Parathyroid adenoma (tissue), 2 donors: ENCODE results near the gene S100A5.

Source experiments
- H2AFZ ChIP-seq: fragments of 300-600 bp; sonication (generic); one replicate; pipeline ENCODE4 v1.7.0; 2017; ENCODE audit warnings: antibody characterized with exemption, mild to moderate bottlenecking
- H3K27ac ChIP-seq: fragments of 300-600 bp; sonication (generic); one replicate; pipeline ENCODE4 v1.7.0; 2017
- H3K27me3 ChIP-seq: fragments of 300-600 bp; sonication (generic); one replicate; pipeline ENCODE4 v1.7.0; 2017; ENCODE audit warnings: low read length; ENCODE audit not compliant: control insufficient read depth, insufficient read depth
- H3K36me3 ChIP-seq: fragments of 300-600 bp; sonication (generic); one replicate; pipeline ENCODE4 v1.7.0; 2017; ENCODE audit warnings: low read length; ENCODE audit not compliant: control insufficient read depth, insufficient read depth
- H3K4me1 ChIP-seq: fragments of 300-600 bp; sonication (generic); one replicate; pipeline ENCODE4 v1.7.0; 2017; ENCODE audit warnings: control low read depth
- H3K4me2 ChIP-seq: fragments of 300-600 bp; sonication (generic); one replicate; pipeline ENCODE4 v1.7.0; 2017; ENCODE audit warnings: low read length
- H3K4me3 ChIP-seq: fragments of 300-600 bp; sonication (generic); one replicate; pipeline ENCODE4 v1.7.0; 2017; ENCODE audit warnings: low read depth, low read length
- H3K79me2 ChIP-seq: fragments of 300-600 bp; sonication (generic); one replicate; pipeline ENCODE4 v1.7.0; 2017; ENCODE audit warnings: control low read depth
- H3K9ac ChIP-seq: fragments of 300-600 bp; sonication (generic); one replicate; pipeline ENCODE4 v1.7.0; 2017; ENCODE audit warnings: mild to moderate bottlenecking
- H3K9me3 ChIP-seq: fragments of 300-600 bp; sonication (generic); one replicate; pipeline ENCODE4 v1.7.0; 2017; ENCODE audit warnings: low read length; ENCODE audit not compliant: control insufficient read depth
- CTCF ChIP-seq: fragments of 300-600 bp; sonication (generic); IDR thresholded peaks from one replicate; pipeline ENCODE4 v1.7.0; 2017; ENCODE audit warnings: antibody characterized with exemption, mild to moderate bottlenecking
- donor health status: primary hyperparathyroidism.

S100A5 gene

GRCh38 chr1:153513023-153513422 lies 27.7 kb downstream of the S100A5 start:
- Histone ChIP-seq H3K4me2 (no peak overlapping the region), H3K9ac (no peak overlapping the region), H3K27ac (no peak overlapping the region), H3K79me2 (no peaks in the 10 kb centered on the region), H3K36me3 (no peaks in the 10 kb centered on the region), H3K27me3 (no peaks in the 10 kb centered on the region), H3K9me3 (no peaks in the 10 kb centered on the region), H2AFZ (no peak overlapping the region), H3K4me3 (no peak overlapping the region), H3K4me1 (no peaks in the 10 kb centered on the region)
- TF ChIP-seq CTCF = no peak

- no peak overlapping the region for H3K4me2 ChIP-seq
- H3K79me2 ChIP-seq = no peaks in the 10 kb centered on the region
- no peak overlapping the region for H2AFZ ChIP-seq
- H3K27me3 ChIP-seq = no peaks in the 10 kb centered on the region
- H3K36me3 ChIP-seq = no peaks in the 10 kb centered on the region
- H3K9me3 ChIP-seq = no peaks in the 10 kb centered on the region
- no peak overlapping the region for H3K9ac ChIP-seq
- no peaks in the 10 kb centered on the region for H3K4me1 ChIP-seq
- no peak overlapping the region for H3K27ac ChIP-seq
- no peak overlapping the region for H3K4me3 ChIP-seq
- peak; percentile 76 for TF ChIP-seq CTCF
Observed at GRCh38 chr1:153510984-153511410, 29.7 kb downstream of the S100A5 start.

- no peaks in the 10 kb centered on the region for H3K9me3 ChIP-seq
- no peaks in the 10 kb centered on the region for H3K4me1 ChIP-seq
- TF ChIP-seq CTCF = peak; percentile 12
- no peak overlapping the region for H3K9ac ChIP-seq
- no peaks in the 10 kb centered on the region for H3K27me3 ChIP-seq
- H2AFZ ChIP-seq = no peak overlapping the region
- H3K36me3 ChIP-seq = no peaks in the 10 kb centered on the region
- no peak overlapping the region for H3K27ac ChIP-seq
- H3K4me2 ChIP-seq = no peak overlapping the region
- no peak overlapping the region for H3K4me3 ChIP-seq
- H3K79me2 ChIP-seq = no peaks in the 10 kb centered on the region
Observed at GRCh38 chr1:153509729-153510354, 30.9 kb downstream of the S100A5 start.

- no peaks in the 10 kb centered on the region for H3K4me1 ChIP-seq
- TF ChIP-seq CTCF = no peak
- no peaks in the 10 kb centered on the region for H3K36me3 ChIP-seq
- H2AFZ ChIP-seq = no peak overlapping the region
- no peak overlapping the region for H3K9ac ChIP-seq
- no peak overlapping the region for H3K4me3 ChIP-seq
- H3K27me3 ChIP-seq = no peaks in the 10 kb centered on the region
- no peak overlapping the region for H3K27ac ChIP-seq
- H3K9me3 ChIP-seq = no peaks in the 10 kb centered on the region
- no peaks in the 10 kb centered on the region for H3K79me2 ChIP-seq
- H3K4me2 ChIP-seq = no peak overlapping the region
Observed at GRCh38 chr1:153509036-153509435, 31.7 kb downstream of the S100A5 start.

GRCh38 chr1:153507926-153508583 lies 32.7 kb downstream of the S100A5 start:
- no peak overlapping the region for H3K27ac ChIP-seq

More at GRCh38 chr1:153507926-153508583, 32.7 kb downstream of the S100A5 start:
- H3K9ac ChIP-seq = no peak overlapping the region
- no peaks in the 10 kb centered on the region for H3K9me3 ChIP-seq
- no peak overlapping the region for H2AFZ ChIP-seq
- no peaks in the 10 kb centered on the region for H3K79me2 ChIP-seq
- H3K4me2 ChIP-seq = no peak overlapping the region
- no peaks in the 10 kb centered on the region for H3K4me1 ChIP-seq
- no peak for TF ChIP-seq CTCF
- H3K36me3 ChIP-seq = no peaks in the 10 kb centered on the region
- H3K4me3 ChIP-seq = no peak overlapping the region
- H3K27me3 ChIP-seq = no peaks in the 10 kb centered on the region
